GM19099 (cell line): Measurements from ENCODE around the gene TMEM82.

Source experiments
- POLR2A ChIP-seq: IDR thresholded peaks from 3 replicates; pipeline ENCODE4 v1.6.1; 2011; ENCODE audit warnings: low read depth; ENCODE audit not compliant: insufficient read length; ENCODE audit errors: extremely low read depth

The TMEM82 gene

GRCh38 chr1:15728937-15729657 is 13.2 kb upstream of the TMEM82 start:
- no peak for TF ChIP-seq POLR2A

- no peak for TF ChIP-seq POLR2A
Observed at GRCh38 chr1:15730423-15730822, 11.9 kb upstream of the TMEM82 start.

GRCh38 chr1:15730936-15731335 is 11.4 kb upstream of the TMEM82 start:
- TF ChIP-seq POLR2A, result no peak

- no peak for TF ChIP-seq POLR2A
Observed at GRCh38 chr1:15731735-15732685, 10.3 kb upstream of the TMEM82 start.

GRCh38 chr1:15732686-15733081 is 9.6 kb upstream of the TMEM82 start:
- no peak for TF ChIP-seq POLR2A

- no peak for TF ChIP-seq POLR2A
Observed at GRCh38 chr1:15733218-15733725, 9.0 kb upstream of the TMEM82 start.

- no peak for TF ChIP-seq POLR2A
Observed at GRCh38 chr1:15733726-15734226, 8.5 kb upstream of the TMEM82 start.

GRCh38 chr1:15734296-15734695 is 8.0 kb upstream of the TMEM82 start:
- TF ChIP-seq POLR2A, result no peak

GRCh38 chr1:15734901-15735300 is 7.4 kb upstream of the TMEM82 start:
- no peak for TF ChIP-seq POLR2A

- no peak for TF ChIP-seq POLR2A
Observed at GRCh38 chr1:15735304-15736037, 6.8 kb upstream of the TMEM82 start.

GRCh38 chr1:15736038-15736891 is 6.0 kb upstream of the TMEM82 start, which contains the start of gene SLC25A34:
Gene SLC25A34 (plus strand): TSS chr1:15736258. CDS start chr1:15736486, 228 bp downstream.
- no peak for TF ChIP-seq POLR2A

- TF ChIP-seq POLR2A, result no peak
Observed at GRCh38 chr1:15736892-15737261, 5.4 kb upstream of the TMEM82 start.

GRCh38 chr1:15737324-15738319 is 4.7 kb upstream of the TMEM82 start:
- no peak for TF ChIP-seq POLR2A
